ENCODE data around the gene RAB11A. TPM values are rescaled to one million over a fixed set of nuclear protein-coding genes. Genes with fewer than 3 reads are reported as not detected.

RAB11A gene
- total RNA-seq, 1 donor from 2014 or later, result 151 TPM

DNA sequence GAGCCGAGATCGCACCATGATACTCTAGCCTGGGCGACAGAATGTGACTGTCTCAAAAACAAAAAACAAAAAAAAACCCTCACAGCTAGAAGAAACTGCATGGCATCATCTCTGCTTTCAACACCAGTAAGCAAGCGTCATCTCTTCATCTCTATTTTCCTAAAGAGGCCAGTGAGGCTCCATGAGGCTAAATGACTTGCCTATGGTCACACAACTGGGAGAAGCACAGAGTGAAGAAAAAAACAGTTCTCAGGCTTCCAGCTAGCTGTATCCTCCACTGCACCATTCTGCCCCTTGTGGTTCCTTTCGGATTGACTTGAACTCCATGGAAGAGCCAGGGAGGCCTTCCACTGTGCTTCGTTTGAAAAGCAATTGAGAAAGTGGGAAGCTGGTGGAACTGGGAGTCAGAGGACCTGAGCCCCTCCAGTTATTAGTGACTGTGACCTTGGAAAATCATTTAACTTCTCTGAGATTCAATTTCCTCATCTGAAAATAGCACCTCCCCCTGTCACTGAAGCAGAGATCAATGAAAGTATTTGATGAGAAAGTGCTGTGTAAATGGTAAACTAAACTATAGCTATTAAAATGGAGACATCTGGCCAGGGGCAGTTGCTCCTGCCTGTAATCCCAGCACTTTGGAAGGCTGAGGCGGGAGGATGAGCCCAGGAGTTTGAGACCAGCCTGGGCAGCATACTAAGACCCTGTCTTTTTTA lies 45.1 kb upstream of the RAB11A start:
- intact Hi-C loops (cut with DNase I), result no loop called here
- no peak for DNase-seq (ENCODE audit: extremely low spot score in 2 of 2)
- H3K36me3 ChIP-seq, result no peaks in the 10 kb centered on the region
- no peak overlapping the region for H3K4me3 ChIP-seq
- no peak for TF ChIP-seq POLR2AphosphoS5 (IDR thresholded peaks at IDR 0.05; ENCODE audit: insufficient read depth in 1 of 2, low read depth in 1 of 2)
- TF ChIP-seq, protein P1, sequence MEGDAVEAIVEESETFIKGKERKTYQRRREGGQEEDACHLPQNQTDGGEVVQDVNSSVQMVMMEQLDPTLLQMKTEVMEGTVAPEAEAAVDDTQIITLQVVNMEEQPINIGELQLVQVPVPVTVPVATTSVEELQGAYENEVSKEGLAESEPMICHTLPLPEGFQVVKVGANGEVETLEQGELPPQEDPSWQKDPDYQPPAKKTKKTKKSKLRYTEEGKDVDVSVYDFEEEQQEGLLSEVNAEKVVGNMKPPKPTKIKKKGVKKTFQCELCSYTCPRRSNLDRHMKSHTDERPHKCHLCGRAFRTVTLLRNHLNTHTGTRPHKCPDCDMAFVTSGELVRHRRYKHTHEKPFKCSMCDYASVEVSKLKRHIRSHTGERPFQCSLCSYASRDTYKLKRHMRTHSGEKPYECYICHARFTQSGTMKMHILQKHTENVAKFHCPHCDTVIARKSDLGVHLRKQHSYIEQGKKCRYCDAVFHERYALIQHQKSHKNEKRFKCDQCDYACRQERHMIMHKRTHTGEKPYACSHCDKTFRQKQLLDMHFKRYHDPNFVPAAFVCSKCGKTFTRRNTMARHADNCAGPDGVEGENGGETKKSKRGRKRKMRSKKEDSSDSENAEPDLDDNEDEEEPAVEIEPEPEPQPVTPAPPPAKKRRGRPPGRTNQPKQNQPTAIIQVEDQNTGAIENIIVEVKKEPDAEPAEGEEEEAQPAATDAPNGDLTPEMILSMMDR (IDR thresholded peaks at IDR 0.05), result peak in 1 of 3 experiments; percentile 23
- no peak overlapping the region for H3K27ac ChIP-seq
- no peaks in the 10 kb centered on the region for H3K9me3 ChIP-seq
- peaks cover 7% of the 10 kb centered on the region for H3K4me1 ChIP-seq
- no peaks in the 10 kb centered on the region for H3K27me3 ChIP-seq

GRCh38 chr15:65824941-65825544 lies 44.2 kb upstream of the RAB11A start:
- no peaks in the 10 kb centered on the region for H3K36me3 ChIP-seq
- H3K27ac ChIP-seq, result no peak overlapping the region
- H3K27me3 ChIP-seq, result no peaks in the 10 kb centered on the region
- intact Hi-C loops (cut with DNase I), result no loop called here
- peaks cover 7% of the 10 kb centered on the region for H3K4me1 ChIP-seq
- no peak overlapping the region for H3K4me3 ChIP-seq
- TF ChIP-seq POLR2AphosphoS5 (IDR thresholded peaks at IDR 0.05; ENCODE audit: insufficient read depth in 1 of 2, low read depth in 1 of 2), result peak in 1 of 2 donors; percentile 39
- no peak for TF ChIP-seq POLR2A (IDR thresholded peaks at IDR 0.05)
- no peaks in the 10 kb centered on the region for H3K9me3 ChIP-seq
- DNase-seq (ENCODE audit: extremely low spot score in 2 of 2), result no peak

DNA sequence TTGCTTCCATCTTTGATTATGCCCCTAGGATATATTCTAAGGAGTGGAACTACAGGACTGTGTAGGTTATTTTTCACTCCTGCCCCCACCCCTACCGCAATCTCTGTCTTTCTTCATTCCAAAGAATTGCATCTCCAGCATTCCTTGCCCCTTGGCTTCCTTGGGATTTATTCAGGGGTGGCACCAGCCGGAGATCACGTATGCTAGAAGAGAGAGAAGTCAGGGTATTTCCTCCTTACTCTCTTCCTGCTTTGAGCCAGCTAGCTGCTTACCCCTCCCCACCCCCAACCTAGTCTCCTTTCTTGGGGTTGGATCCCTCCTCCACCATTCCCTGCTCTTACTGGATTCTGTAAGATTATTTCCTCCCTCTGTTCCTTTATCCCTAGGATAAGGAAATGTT lies 42.2 kb upstream of the RAB11A start:
- intact Hi-C loops (cut with DNase I), result no loop called here
- no peak for DNase-seq (ENCODE audit: extremely low spot score in 2 of 2)

DNA sequence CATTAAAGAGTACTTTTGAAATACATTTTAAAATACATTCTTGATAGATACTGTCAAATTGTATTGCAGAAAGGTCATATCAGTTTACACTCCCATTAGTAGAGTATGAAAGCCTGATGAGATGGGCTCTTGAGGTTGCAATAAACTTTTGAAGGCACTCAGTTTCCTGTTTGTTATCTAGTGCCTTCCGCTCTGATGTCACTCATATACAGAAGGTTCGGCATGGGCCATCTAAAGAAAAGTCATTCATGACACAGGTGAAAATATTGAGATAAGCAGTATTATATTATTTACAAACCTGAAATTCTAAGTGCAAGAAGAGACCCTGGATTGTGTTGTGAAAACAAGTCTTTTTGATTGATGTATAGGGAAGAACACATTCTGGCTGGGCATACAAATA lies 40.7 kb upstream of the RAB11A start:
- Histone ChIP-seq H3K4me3 (no peak overlapping the region), H3K4me1 (peaks cover 27% of the 10 kb centered on the region), H3K27ac (no peak overlapping the region), H3K9me3 (no peaks in the 10 kb centered on the region), H3K36me3 (no peaks in the 10 kb centered on the region), H3K27me3 (no peaks in the 10 kb centered on the region)
- intact Hi-C loops (cut with DNase I), result no loop called here
- TF ChIP-seq, protein P1 (IDR thresholded peaks at IDR 0.05), result no peak
- TF ChIP-seq POLR2AphosphoS5 (IDR thresholded peaks at IDR 0.05; ENCODE audit: insufficient read depth in 1 of 2, low read depth in 1 of 2) (no peak), POLR2A (IDR thresholded peaks at IDR 0.05) (no peak)
- no peak for DNase-seq (ENCODE audit: extremely low spot score in 2 of 2)

More for the DNA sequence above, 42.2 kb upstream of the RAB11A start:
- Histone ChIP-seq H3K4me3 (no peak overlapping the region), H3K4me1 (peaks cover 12% of the 10 kb centered on the region), H3K36me3 (no peaks in the 10 kb centered on the region), H3K27me3 (no peaks in the 10 kb centered on the region), H3K27ac (no peak overlapping the region), H3K9me3 (no peaks in the 10 kb centered on the region)
- TF ChIP-seq, protein P1 (IDR thresholded peaks at IDR 0.05), result no peak
- TF ChIP-seq POLR2A (IDR thresholded peaks at IDR 0.05) (no peak), POLR2AphosphoS5 (IDR thresholded peaks at IDR 0.05; ENCODE audit: insufficient read depth in 1 of 2, low read depth in 1 of 2) (no peak)

DNA sequence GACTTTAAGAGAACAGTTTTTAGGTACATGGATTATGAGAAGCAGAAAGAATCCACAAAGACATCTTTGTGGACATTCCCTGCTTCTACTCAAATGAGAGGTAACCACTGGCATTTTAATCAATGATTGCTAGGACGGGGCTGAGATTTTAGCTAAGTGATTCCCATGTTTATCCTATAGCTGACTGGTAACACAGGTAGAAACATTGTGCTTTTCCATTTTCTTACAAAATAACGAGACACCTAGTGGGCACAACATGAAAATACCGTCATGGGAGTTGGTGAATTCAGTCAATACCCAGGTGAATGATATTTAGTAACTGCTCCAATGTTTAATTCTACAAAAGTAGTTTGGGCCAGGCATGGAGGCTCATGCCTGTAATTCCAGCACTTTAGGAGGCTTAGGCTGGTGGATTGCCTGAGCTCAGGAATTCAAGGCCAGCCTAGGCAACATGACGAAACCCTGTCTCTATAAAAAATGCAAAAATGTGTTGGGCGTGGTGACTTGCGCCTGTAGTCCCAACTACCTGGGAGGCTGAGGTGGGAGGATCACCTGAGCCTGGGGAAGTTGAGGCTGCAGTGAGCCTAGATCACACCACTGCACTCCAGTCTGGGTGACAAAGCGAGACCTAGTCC lies 40.0 kb upstream of the RAB11A start:
- no peaks in the 10 kb centered on the region for H3K27me3 ChIP-seq
- peaks cover 33% of the 10 kb centered on the region for H3K4me1 ChIP-seq
- intact Hi-C loops (cut with DNase I), result no loop called here
- no peak for DNase-seq (ENCODE audit: extremely low spot score in 2 of 2)
- H3K4me3 ChIP-seq, result no peak overlapping the region
- H3K27ac ChIP-seq, result no peak overlapping the region
- H3K36me3 ChIP-seq, result no peaks in the 10 kb centered on the region
- no peaks in the 10 kb centered on the region for H3K9me3 ChIP-seq
- TF ChIP-seq POLR2A (IDR thresholded peaks at IDR 0.05) (no peak), POLR2AphosphoS5 (IDR thresholded peaks at IDR 0.05; ENCODE audit: insufficient read depth in 1 of 2, low read depth in 1 of 2) (no peak)
- TF ChIP-seq, protein P1 (IDR thresholded peaks at IDR 0.05), result no peak
